Neutrophil (primary cell): ENCODE data around the gene ACCSL.

Experiments used
- H3K27ac ChIP-seq: fragments of 200-600 bp; sonication (generic); 2 replicates; pipeline ENCODE4 v1.5.1; 2016; ENCODE audit warnings: mild to moderate bottlenecking, moderate library complexity
- H3K27me3 ChIP-seq: fragments of 200-600 bp; sonication (generic); 2 replicates; pipeline ENCODE4 v1.6.0; 2016; ENCODE audit warnings: mild to moderate bottlenecking
- H3K36me3 ChIP-seq: fragments of 200-600 bp; sonication (generic); 2 replicates; pipeline ENCODE4 v1.5.1; 2017
- H3K4me1 ChIP-seq, 2 experiments: fragments of 200-600 bp in 1 of 2; sonication (generic) in 1 of 2; 1 replicate in 1 of 2; 2 replicates in 1 of 2; pipeline versions ENCODE4 v1.5.1 to v1.6.1; 2013 to 2016; ENCODE audit warnings: low read depth in 1 of 2, low read length in 1 of 2, mild to moderate bottlenecking in 1 of 2, moderate library complexity in 1 of 2; ENCODE audit not compliant: control insufficient read depth in 1 of 2, insufficient read depth in 1 of 2
- H3K4me3 ChIP-seq, 2 experiments: fragments of 200-600 bp in 1 of 2; sonication (generic) in 1 of 2; 1 replicate in 1 of 2; 2 replicates in 1 of 2; pipeline ENCODE4 v1.5.1; 2013 to 2016; ENCODE audit warnings: low read depth in 1 of 2, low read length in 1 of 2, mild to moderate bottlenecking in 1 of 2, moderate library complexity in 1 of 2
- H3K9me3 ChIP-seq: fragments of 200-600 bp; sonication (generic); 2 replicates; pipeline ENCODE4 v1.5.1; 2016
- TF ChIP-seq, protein P1 (sequence below): fragments of 200-600 bp; sonication (generic); IDR thresholded peaks from 2 replicates; pipeline ENCODE4 v1.5.1; 2016; ENCODE audit warnings: antibody characterized with exemption

The ACCSL gene

DNA sequence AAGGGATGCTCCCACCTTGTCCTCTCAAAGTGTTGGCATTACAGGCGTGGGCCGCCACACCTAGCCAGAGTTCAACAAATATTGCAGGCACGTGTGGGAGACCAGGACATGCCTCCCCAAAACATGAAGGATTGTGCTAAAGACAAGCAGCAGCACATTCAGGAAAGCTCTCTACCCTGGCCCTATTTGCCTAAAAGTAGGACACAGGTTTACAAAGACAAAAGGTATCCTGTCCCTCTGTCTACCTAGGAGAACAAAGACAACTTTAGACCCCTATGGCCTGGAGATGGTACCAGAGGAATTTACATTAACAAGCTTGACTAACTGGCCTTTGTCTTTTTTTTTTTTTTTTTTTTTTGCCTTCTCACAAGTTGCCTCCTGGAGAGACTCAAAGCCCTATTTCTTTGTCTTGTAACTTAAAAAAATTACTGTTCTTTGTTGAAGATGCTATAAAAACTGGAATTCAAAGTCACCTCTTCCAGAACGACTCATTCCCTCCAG, 17.4 kb downstream of the ACCSL start:
- H3K27me3 ChIP-seq: peaks cover 6% of the 10 kb centered on the region
- peaks cover 12 to 17% of the 10 kb centered on the region in 2 experiments for H3K4me1 ChIP-seq
- peak overlapping the region in 1 of 2 experiments; percentile 70 for H3K4me3 ChIP-seq
- no peaks in the 10 kb centered on the region for H3K9me3 ChIP-seq
- no peaks in the 10 kb centered on the region for H3K36me3 ChIP-seq
- no peak overlapping the region for H3K27ac ChIP-seq
- TF ChIP-seq, protein P1, sequence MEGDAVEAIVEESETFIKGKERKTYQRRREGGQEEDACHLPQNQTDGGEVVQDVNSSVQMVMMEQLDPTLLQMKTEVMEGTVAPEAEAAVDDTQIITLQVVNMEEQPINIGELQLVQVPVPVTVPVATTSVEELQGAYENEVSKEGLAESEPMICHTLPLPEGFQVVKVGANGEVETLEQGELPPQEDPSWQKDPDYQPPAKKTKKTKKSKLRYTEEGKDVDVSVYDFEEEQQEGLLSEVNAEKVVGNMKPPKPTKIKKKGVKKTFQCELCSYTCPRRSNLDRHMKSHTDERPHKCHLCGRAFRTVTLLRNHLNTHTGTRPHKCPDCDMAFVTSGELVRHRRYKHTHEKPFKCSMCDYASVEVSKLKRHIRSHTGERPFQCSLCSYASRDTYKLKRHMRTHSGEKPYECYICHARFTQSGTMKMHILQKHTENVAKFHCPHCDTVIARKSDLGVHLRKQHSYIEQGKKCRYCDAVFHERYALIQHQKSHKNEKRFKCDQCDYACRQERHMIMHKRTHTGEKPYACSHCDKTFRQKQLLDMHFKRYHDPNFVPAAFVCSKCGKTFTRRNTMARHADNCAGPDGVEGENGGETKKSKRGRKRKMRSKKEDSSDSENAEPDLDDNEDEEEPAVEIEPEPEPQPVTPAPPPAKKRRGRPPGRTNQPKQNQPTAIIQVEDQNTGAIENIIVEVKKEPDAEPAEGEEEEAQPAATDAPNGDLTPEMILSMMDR: no peak

DNA sequence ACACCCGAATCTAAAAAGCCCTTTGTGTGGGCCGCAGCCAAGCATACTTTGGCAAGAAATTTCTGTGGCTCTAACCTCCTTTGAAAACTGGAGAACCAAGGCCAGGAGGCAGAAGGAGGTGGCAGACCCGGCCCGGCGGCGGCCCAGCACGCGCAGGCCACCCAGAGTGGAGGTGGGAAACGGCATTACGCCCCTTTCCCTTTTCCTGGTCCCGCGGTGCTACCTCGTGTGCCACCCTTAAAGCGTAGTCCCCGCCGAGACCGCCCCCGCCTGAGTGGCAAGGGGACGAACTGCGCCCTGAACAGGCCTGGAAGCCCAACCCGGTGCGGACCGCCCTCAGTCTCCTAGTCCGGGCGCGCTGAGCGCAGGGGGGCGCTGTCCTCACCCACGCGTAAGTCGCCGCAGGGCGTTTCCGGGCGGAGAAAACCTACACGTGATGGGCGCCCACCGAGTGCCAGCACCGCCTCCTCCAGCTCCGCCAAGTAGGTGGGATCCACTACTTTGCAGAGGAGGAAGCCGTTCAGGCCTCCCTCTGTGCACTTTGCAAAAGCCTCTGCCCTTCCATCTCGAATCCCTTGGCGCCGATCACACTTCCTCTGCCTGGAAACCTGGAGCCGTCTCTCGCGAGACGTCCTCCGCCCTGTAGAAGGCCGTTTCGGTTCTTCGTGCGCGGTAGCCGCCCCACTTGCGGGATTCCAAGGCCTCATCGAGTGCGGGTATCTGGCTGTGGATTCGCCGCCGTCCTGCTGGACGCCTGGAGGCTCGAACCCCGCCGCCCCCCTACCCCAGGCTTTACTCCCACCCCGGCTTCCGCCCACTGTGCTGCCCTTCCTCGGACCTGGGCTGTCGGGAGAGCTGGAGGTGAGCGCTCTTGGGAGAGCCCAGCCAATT, 18.3 kb downstream of the ACCSL start, which contains the start of gene ACCS:
Gene ACCS, plus strand, starts transcription at position 430 of the 891 bp plus-strand sequence. CDS start 1,358 bp downstream, outside the sequence.
- TF ChIP-seq, protein P1: no peak
- Histone ChIP-seq H3K4me1 (peaks cover 12 to 17% of the 10 kb centered on the region in 2 experiments), H3K36me3 (no peaks in the 10 kb centered on the region), H3K4me3 (peak within 1 kb of the TSS; percentile 57 to 70), H3K27me3 (peaks cover 6% of the 10 kb centered on the region), H3K27ac (peak within 1 kb of the TSS; percentile 76), H3K9me3 (no peaks in the 10 kb centered on the region)

DNA sequence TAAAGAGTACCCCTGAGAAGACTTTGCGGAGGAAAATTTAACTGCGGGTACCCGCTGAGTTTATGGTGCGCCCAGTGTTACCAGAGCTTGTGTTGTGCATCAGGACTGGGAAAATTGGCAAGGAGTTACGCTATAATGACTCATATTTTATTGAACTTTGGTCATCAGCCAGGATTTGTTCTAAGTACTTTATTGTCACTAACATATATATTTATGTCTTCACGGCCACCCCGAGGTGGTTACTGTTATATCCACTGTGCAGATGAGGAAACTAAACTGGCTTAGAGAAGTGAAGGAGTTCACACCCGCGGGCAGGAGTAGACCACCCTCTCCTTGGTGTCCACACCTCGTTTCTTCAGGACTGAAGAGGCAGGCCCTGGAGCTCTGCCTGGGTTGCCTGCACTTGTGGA, 19.0 kb downstream of the ACCSL start:
- Histone ChIP-seq H3K27ac (peak overlapping the region; percentile 76), H3K9me3 (no peaks in the 10 kb centered on the region), H3K4me1 (peaks cover 12 to 17% of the 10 kb centered on the region in 2 experiments), H3K36me3 (no peaks in the 10 kb centered on the region), H3K27me3 (peaks cover 6% of the 10 kb centered on the region), H3K4me3 (peak overlapping the region; percentile 57 to 70)
- TF ChIP-seq, protein P1: no peak

DNA sequence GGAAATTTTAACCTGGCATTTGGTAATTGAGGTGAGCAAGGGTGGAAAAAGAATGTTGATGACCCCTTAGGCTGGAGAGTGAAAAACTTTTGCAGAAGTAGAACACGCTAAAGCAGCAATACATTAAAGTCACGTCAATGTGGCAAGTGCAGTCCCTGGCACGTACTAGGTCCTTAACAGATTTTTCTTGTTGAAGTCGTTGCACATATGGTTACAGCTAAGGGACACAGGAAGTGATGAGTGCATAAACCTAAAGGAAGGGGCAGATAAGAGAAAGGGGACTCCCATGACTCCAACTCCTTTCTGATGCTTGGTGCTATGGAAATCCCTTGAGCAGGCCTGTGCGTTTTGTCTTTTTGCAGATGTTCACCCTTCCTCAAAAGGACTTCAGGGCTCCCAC, 19.5 kb downstream of the ACCSL start:
- Histone ChIP-seq H3K4me3 (peak overlapping the region in 1 of 2 experiments; percentile 70), H3K9me3 (no peaks in the 10 kb centered on the region), H3K4me1 (peaks cover 12 to 17% of the 10 kb centered on the region in 2 experiments), H3K27me3 (peaks cover 6% of the 10 kb centered on the region), H3K36me3 (no peaks in the 10 kb centered on the region), H3K27ac (peak overlapping the region; percentile 76)
- TF ChIP-seq, protein P1: no peak

DNA sequence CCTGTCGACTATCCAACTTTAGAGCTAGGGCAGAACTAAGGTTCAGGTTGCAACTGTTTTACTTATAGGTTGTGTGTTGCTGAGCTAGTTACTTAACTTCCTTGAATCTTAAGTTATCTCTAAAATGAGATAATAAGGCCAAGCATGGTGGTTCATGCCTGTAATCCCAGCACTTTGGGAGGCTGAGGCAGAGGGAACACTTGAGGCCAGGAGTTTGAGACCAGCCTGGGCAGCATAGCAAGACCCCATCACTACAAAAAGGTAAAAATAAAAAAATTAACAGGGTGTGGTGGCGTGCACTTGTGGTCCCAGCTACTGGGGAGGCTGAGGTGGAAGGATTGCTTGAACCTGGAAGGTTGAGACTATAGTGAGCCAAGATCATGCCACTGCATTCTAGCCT, 20.4 kb downstream of the ACCSL start:
- Histone ChIP-seq H3K4me3 (no peak overlapping the region), H3K4me1 (peaks cover 12 to 17% of the 10 kb centered on the region in 2 experiments), H3K27ac (no peak overlapping the region), H3K9me3 (no peaks in the 10 kb centered on the region), H3K27me3 (peaks cover 6% of the 10 kb centered on the region), H3K36me3 (no peaks in the 10 kb centered on the region)
- TF ChIP-seq, protein P1: no peak
